GM15510 (cell line): ENCODE results near the gene OLFML2A.

ENCODE experiments used
- POLR2A ChIP-seq: IDR thresholded peaks from 3 replicates; pipeline ENCODE4 v1.6.1; 2011; ENCODE audit warnings: borderline replicate concordance; ENCODE audit not compliant: insufficient read length; ENCODE audit errors: extremely low read depth

Gene OLFML2A

DNA sequence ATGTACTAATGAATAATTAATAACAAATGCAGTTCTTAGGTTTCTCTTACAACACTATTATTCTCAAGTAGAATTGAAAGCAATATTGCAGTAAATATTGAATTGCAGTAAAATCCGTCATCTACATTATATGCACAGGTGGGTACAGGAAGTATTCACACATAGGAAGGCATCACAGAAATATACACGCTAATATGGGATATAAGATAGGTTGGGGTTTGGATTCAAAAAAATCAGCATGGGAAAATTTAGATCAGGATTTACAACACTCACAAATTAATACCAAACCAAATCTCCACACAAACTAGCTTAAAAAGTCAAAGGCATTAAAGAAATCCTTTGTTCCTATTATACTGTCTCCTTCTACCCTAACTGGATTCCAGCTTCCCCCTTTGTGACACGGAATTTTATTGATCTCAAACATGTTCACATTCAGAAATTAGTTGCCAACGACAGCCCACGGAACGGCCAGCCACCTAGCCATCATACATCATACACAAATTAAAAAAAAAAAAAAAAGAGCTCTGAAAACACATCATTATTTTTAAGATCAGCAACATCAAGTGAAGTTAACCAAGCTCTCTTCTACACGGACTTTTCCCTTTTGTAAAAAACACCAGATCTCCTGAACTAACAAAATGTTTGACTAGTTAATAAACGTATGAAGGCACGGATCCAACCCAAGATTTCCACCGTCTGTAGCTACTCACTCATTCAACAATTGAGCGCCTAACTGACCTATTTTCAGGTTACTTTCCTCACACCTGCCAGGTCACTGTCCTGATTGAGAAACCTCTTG is 8.0 kb upstream of the OLFML2A start:
- no peak for TF ChIP-seq POLR2A

DNA sequence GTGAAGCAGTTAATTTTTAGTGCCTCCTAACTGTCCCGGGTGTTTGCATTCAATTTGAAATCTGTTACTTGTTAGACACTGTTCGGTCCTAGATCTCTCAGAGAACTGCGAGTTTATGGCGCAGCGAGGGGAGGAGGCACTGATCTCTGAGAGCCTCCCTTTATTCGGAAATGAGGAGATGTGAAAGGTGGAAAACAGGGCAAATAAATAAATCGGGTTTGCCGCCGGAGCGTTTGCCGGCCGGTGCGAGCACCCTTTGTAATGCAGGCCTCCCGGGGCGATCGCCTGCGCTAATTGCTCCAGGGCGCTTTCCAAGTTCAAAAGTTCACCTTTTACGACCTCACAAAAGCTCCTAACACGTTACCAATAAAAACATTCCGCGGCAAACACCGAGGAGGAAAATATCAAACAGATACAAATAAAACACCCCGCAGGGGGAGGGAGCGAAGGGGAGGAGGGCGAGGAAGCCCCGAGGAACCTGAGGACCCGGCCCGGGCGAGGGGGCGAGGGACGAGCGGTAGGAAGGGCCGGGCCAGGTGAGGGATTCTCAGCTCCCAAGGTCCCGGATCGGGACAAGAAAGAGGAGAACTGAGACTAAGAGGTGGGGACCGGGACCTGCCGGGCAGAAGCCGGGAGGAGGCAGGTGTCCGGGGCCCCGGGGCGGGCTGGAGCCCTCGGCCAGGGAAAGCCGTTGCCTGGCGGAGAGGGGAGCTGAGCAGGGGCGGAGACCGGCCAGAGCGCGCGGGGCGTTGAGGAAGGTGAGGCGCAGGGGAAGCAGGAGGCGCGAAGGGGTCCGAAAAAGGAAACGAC is 7.2 kb upstream of the OLFML2A start:
- TF ChIP-seq POLR2A, result no peak

DNA sequence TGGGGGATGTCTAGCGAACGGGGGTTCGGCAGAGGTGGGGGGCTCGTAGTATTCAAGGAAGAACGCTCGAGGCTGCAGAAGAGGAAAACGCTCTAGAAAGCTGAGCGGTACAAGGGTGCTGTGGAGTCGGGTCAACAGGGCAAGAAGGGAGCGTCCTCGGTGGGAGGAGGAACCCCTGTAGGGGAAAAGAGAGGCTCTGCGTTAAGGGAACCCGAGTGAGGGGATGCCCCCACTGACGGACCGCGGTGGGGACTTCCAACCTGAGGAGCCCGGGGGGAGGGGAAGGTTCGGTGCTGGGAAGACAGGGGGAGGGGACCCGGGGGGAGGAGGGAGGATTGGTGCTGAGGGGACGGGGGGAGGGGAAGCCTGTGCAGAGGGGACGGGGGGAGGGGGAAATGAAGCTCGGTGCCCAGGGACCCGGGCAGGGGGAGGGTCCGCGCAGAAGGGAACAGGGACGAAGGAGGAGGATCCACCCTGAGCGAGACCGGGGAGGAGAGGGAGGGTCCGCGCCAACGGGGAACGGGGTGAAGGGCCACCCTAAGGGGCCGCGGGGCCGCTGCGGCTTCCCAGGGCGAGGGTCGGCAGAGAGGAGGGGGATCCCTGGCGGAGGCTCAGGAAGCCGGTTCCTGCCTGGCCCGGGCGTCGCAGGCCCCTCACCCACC is 6.4 kb upstream of the OLFML2A start:
- TF ChIP-seq POLR2A, result no peak

DNA sequence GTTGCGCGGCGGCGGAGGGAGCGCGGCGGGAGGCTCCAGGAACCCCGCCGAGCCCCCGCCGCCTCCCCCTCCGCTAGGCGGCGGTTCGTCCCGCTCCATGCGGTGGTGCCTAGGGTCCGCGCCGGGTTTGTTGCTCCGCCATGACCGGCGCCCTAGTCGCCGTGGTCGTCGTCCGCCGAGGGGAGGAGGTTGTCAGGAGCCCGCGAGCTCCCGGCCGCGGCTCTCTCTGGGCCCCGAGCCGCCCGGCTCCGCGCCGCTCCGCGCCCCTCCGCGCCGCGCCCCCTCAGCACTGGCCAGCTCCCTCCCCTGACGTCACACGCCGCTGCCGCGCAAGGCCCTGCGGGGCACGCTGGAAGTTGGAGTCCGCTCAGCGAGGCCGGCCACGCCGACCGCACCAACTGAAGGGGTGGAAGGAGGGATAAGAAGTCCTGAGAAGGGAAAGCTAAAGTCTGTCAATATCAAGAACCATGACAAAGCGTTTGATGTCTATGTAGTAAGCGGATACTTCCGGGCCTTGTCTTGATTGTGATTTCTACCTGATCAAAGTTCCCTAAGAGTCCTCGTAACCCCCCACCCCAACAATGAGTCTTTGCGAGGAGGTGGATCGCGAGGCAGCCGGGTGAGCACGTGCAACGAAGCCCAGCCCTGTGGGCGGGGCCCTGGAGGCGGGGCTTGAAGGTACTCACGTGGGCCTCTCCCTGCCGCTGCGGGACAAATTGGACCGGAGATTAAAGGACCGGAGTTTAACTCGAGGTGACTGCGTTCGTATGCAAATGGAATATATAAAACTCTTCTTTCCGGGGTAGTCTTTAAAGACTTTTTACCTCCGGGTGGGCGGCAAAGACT is 5.7 kb upstream of the OLFML2A start, which contains the start of gene NR6A1:
Gene NR6A1, minus strand, starts transcription at position 291 of the 846 bp plus-strand sequence.
- peak; percentile 53 for TF ChIP-seq POLR2A

DNA sequence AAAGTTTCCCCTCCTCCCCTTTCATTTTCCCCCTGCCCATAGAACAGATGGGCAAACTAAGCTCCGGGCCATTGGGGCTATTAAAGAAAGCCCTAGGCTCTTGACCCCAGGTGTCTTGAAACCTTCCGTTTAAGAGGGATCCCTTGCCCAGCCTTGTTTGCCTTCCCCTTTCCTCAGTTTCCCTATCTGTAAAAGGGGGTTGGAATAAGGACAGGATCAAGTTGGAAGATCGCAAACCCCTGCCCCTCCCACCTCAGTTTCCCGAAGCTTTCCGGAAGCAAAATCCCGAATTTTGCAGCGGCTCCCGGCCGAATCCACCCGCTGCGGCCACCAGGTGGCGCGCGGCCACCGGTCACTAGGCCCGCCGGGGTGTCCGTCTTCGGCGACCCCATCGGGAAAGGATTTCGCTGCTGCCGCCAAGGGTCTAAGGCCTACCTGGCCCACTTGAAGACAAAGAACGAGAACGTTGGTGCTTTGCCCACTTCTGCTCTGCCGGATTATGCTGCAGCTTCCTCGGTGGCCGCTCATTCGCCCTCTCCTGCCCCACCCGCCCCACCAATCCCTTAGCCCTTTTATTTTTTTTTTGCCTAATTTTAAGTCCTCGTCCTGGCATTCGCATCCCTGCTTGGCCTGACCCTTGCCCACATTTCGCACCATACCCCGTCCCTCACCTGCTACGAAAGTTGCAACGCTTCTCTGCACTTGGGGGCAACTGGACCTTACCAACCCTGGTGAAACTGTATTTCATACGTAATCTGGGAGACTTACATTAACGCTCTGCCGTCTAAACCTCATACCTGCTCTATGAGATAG is 4.9 kb upstream of the OLFML2A start:
- no peak for TF ChIP-seq POLR2A

DNA sequence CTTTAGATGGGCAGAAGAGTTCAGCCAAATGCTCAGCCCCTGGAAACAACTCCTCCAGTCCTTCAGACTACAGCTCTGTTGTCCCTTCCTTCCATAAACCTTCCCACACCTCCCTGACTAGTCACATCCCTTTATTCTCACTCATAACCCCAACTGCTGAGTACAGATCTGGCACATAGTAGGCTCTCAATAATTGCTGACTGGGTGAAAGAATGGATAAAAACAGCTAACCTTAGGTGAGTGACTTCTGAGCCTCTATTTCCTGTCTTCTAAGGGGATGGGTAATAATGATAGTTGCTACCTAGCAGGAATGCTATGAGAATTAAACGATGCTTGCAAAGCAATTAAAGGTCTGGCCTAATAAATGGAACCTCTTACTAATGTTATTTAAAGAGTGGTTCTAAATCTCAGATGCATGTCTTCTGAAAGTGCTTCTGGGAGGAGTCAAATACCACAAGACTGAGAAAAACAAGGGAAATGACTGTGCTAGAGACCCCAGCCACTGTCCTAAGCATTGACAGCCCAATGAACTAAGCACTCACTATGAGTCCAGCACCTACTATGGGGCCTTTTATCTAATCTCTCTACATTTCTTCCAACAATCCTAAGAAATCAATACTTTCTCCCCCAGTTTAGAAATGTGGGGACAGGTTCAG is 3.3 kb upstream of the OLFML2A start:
- no peak for TF ChIP-seq POLR2A

DNA sequence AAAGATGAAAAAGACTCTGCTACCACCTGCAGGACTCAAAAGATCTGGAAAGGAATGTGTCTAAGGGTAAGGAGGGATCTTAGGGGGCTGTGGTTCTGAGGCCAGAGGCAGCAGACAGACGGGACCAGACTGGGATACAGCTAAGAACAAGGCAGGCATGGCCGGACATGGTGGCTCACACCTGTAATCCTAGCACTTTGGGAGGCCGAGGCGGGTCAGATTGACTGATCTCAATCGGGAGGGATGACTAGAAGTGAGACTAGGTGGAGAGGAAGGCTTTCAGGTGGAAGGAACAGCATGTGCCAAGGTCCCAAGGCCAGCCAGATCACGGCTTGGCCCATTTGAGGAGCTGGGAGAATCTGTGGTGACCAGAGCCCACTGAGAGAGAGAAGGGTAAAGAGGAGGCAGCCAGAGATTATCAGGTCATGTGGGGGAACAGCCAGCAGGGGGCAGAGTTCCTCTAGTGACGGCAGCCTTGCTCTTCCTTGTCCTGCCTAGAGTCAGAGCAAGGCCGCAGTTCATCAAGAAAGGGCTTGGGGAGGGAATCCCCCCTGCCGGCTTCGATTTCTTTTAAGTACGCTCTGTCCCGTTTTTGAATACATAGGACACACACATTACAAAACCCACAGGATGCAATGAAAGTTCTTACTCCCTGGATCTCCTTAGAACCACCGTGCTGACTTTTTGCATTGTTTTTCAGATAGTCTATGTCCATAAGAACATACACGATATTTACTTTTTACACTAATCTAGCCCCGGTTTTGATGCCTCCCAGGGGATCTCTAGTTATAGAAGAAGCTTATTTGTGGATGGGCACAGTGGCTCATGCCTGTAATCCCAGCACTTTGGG is 2.6 kb upstream of the OLFML2A start:
- TF ChIP-seq POLR2A, result no peak

DNA sequence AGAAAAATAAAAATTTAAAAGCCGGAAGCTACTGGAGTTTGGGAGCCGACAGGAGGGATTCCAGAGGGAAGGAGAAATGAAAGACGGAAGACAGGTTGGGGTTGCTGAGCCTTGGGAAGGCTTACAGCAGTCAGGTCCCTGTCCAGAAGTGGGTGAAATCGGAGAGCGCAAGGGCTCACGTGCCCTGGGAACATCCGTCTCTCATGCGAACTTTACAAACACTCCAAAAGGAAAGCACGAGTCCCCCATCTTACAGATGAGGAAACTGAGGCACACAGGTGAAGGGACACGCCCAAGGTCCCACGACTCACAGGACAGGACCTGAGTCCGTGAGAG is 347 bp upstream of the OLFML2A start:
- no peak for TF ChIP-seq POLR2A

DNA sequence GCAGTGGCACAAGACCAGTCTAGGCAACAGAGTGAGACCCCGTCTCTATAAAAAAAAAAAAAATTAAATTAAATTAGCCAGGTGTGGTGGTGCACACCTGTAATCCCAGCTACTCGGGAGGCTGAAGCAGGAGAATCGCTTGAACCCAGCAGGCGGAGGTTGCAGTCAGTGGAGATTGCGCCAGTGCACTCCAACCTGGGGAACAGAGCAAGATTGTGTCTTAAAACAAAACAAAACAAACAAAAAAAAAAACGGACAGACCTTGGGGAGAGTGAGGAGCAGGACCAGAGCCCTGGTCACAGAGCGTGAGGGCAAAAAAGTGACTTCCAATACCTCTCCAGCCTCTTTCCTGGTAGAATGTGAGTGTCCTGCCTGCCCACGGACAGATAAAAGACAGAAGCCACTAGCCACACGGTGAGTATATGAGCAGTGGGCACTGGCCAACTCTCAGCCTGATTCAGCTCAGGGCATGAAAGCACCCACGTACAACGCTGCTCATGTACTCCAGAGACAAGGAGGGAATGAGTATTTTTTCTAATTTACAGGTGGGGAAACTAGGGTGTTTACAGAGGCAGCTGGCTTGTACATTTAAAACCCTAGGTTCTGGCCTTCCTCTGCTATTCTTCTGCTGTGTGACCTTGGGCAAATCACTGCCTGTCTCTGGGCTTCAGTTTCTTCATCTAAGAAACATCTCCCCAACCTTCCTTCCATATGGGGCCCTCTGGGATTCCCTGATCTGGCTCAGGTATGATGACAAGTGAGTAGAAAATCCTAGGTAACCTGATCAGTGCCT is 1.8 kb downstream of the OLFML2A start:
- no peak for TF ChIP-seq POLR2A

DNA sequence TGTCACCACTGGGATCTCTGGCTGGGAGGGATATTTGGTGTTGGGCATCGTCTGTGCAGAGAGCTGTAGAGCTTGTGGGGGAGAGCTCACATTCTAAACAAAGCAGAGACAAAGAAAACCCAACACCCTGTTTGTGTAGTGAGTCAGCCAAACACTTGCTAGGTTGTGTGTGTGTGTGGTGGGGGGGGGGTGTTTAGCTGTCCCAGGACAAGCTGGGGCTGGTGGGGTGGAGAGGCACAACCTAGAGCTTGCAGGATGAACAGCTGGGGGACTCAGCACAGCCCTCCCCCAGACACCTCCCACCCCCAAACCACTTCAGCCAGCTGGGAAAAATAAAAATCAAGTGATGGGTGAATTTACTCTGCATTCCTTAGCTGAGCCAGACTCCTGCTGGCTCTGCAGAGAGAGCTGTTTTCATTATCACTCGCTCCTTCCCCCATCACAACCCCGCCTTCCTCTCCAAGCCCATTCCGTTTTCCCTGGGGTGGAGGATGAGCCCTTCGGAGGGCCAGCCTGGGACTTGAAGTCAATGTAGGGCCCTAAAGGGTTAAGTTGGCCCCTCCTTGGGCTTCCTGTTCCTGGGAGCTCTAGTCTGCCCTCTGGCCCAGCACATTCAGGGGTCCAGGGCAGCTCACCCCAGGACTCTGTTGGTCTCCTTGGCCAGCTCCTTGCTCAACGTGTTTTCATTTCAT is 2.6 kb downstream of the OLFML2A start:
- TF ChIP-seq POLR2A, result no peak

DNA sequence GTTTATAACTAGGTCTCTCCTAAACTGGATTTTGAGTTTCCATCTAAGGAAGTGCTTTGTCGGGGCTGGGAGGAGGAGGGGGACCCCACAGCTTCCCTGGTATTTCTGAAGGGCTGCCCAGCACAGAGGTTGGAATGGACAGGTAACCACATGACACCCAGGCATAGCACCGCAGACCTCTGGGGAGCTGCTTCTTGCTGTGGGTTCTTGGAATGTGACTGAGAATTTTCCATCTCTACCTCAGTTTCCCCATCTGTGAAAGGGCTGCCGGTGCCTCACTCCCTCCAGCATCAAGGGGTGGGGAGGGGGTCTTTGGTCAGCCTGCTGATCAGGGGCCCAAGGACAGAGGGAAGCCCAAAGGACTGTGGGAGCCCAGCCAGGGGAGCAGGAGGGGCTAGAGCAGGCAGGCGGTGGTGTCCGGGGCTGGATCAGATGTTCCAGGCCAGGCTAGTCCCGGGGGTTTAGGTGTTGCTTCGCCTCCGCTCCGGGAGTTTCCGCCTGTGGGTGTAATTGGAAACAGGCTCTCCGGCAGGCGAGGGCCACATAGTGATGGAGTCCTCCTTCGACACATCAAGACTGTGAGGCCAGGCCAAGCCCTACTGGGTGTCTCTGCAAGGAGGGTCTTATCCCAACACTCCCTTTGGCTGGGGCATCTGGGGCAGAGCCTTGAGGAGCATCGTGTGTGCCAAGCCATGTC is 3.3 kb downstream of the OLFML2A start:
- TF ChIP-seq POLR2A, result no peak

DNA sequence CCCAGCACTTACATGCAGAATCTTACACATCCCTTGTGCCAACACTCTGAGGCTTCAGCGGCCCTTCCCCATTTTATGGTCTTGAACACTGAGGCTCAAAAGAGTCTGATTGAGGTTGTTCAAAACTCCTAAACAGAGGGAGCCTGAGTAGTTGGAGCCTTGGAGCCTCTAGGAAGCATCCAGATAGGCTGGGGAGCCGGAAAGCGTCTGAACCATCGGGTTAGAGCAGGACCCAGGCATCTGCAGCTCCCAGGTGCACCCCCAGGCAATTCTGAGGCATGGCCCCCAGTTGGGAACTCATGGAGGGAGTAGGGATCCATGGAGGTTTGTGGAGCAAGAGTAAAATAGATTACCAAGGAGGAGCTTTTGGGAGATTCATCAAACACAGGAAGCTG is 3.8 kb downstream of the OLFML2A start:
- TF ChIP-seq POLR2A, result no peak
